ENCODE results near the gene DSE. TPM values are rescaled to one million over a fixed set of nuclear protein-coding genes. Genes with fewer than 3 reads are reported as not detected.

DSE gene
- polyA plus RNA-seq, 1 donor from 2014 or later, result 15.0 TPM

- Histone ChIP-seq H3K4me2 (ENCODE audit: low read length) (no peak overlapping the region), H3K4me3 (ENCODE audit: low read length) (no peak overlapping the region), H3K36me3 (ENCODE audit: insufficient read depth, low read length) (no peaks in the 10 kb centered on the region), H2AFZ (ENCODE audit: low read depth, low read length) (no peak overlapping the region), H3K79me2 (replicated peaks; ENCODE audit: insufficient read depth, low read length) (no peaks in the 10 kb centered on the region), H3K9me2 (ENCODE audit: insufficient read depth, low read length) (no peaks in the 10 kb centered on the region), H3K27ac (ENCODE audit: low read length) (no peak overlapping the region), H3F3A (ENCODE audit: insufficient read depth, low read length, poor library complexity, severe bottlenecking) (no peaks in the 10 kb centered on the region), H4K20me1 (ENCODE audit: insufficient read depth) (no peaks in the 10 kb centered on the region), H3K27me3 (ENCODE audit: insufficient read depth, low read depth, low read length) (no peaks in the 10 kb centered on the region), H3K9me3 (ENCODE audit: low read length) (no peaks in the 10 kb centered on the region), H3K9ac (ENCODE audit: low read length) (no peak overlapping the region)
- TF ChIP-seq SMC3 (conservative IDR thresholded peaks at IDR 0.05; ENCODE audit: poor library complexity), result no peak
- no peak for TF ChIP-seq POLR2AphosphoS5 (IDR thresholded peaks at IDR 0.05)
- TF ChIP-seq TAF1 (IDR thresholded peaks at IDR 0.05; ENCODE audit: low read depth), result no peak
- TF ChIP-seq EZH2 (IDR thresholded peaks at IDR 0.05; ENCODE audit: borderline replicate concordance, insufficient read depth, low read length, poor library complexity, severe bottlenecking), result no peak
- no peak for TF ChIP-seq CTCF (IDR thresholded peaks at IDR 0.05; ENCODE audit: poor library complexity, severe bottlenecking)
- TF ChIP-seq REST (IDR thresholded peaks at IDR 0.05; ENCODE audit: borderline replicate concordance), result no peak
- no peak for TF ChIP-seq MXI1 (conservative IDR thresholded peaks at IDR 0.05; ENCODE audit: poor library complexity, severe bottlenecking)
- no peak for TF ChIP-seq RAD21 (conservative IDR thresholded peaks at IDR 0.05)
- no peak for TF ChIP-seq EP300 (conservative IDR thresholded peaks at IDR 0.05; ENCODE audit: poor library complexity, severe bottlenecking)
Observed at GRCh38 chr6:116429111-116429510, 58.4 kb downstream of the DSE start.

GRCh38 chr6:116430860-116431259 lies 60.1 kb downstream of the DSE start:
- TF ChIP-seq SMC3 (conservative IDR thresholded peaks at IDR 0.05; ENCODE audit: poor library complexity) (no peak), RAD21 (conservative IDR thresholded peaks at IDR 0.05) (no peak), CTCF (IDR thresholded peaks at IDR 0.05; ENCODE audit: poor library complexity, severe bottlenecking) (no peak), EZH2 (IDR thresholded peaks at IDR 0.05; ENCODE audit: borderline replicate concordance, insufficient read depth, low read length, poor library complexity, severe bottlenecking) (no peak), EP300 (conservative IDR thresholded peaks at IDR 0.05; ENCODE audit: poor library complexity, severe bottlenecking) (no peak)
- Histone ChIP-seq H3K36me3 (ENCODE audit: insufficient read depth, low read length) (no peaks in the 10 kb centered on the region), H3K9ac (ENCODE audit: low read length) (no peak overlapping the region), H2AFZ (ENCODE audit: low read depth, low read length) (no peak overlapping the region), H3K27ac (ENCODE audit: low read length) (no peak overlapping the region), H4K20me1 (ENCODE audit: insufficient read depth) (no peaks in the 10 kb centered on the region), H3K27me3 (ENCODE audit: insufficient read depth, low read depth, low read length) (no peaks in the 10 kb centered on the region), H3K9me2 (ENCODE audit: insufficient read depth, low read length) (no peaks in the 10 kb centered on the region), H3K79me2 (replicated peaks; ENCODE audit: insufficient read depth, low read length) (no peaks in the 10 kb centered on the region), H3K4me3 (ENCODE audit: low read length) (no peak overlapping the region), H3K9me3 (ENCODE audit: low read length) (no peaks in the 10 kb centered on the region), H3F3A (ENCODE audit: insufficient read depth, low read length, poor library complexity, severe bottlenecking) (no peaks in the 10 kb centered on the region), H3K4me2 (ENCODE audit: low read length) (no peak overlapping the region)

All from neural cell (in vitro differentiated cells).